Activated naive CD8-positive, alpha-beta T cell treated with anti-CD3 and anti-CD28 coated beads for 36 hours (primary cell): ENCODE results near the gene ZNF827. TPM values are rescaled to one million over a fixed set of nuclear protein-coding genes. Genes with fewer than 3 reads are reported as not detected.
"Not testable (repeated sequence)": the region's sequence is repeated elsewhere in the genome, so short reads cannot be mapped to it uniquely, and the experiment has no call there.

Experiments used
- DNase-seq: peaks from one replicate; pipeline ENCODE4 v3.0.0; 2021
- H3K27ac Mint-ChIP-seq: one replicate; pipeline ENCODE4 v1.8.0; 2022; ENCODE audit warnings: mild to moderate bottlenecking, moderate library complexity, mixed read lengths
- H3K27me3 Mint-ChIP-seq: one replicate; pipeline ENCODE4 v1.8.0; 2022; ENCODE audit warnings: mild to moderate bottlenecking, mixed read lengths
- H3K36me3 Mint-ChIP-seq: one replicate; pipeline ENCODE4 v1.8.0; 2021; ENCODE audit warnings: mild to moderate bottlenecking, mixed read lengths
- H3K4me1 Mint-ChIP-seq: one replicate; pipeline ENCODE4 v1.8.0; 2021; ENCODE audit warnings: mixed read lengths
- H3K4me3 Mint-ChIP-seq: one replicate; pipeline ENCODE4 v1.8.0; 2022; ENCODE audit warnings: mild to moderate bottlenecking, moderate library complexity, mixed read lengths
- H3K9me3 Mint-ChIP-seq: one replicate; pipeline ENCODE4 v1.8.0; 2022; ENCODE audit warnings: mixed read lengths
- total RNA-seq, 2 experiments: library from RNA; stranded (reverse); gene quantifications; one replicate each; pipeline ENCODE4 v1.2.3, GENCODE V29; 2021

The ZNF827 gene
- total RNA-seq, 2 experiments from 2014 or later = 22.8 to 23.0 TPM

DNA sequence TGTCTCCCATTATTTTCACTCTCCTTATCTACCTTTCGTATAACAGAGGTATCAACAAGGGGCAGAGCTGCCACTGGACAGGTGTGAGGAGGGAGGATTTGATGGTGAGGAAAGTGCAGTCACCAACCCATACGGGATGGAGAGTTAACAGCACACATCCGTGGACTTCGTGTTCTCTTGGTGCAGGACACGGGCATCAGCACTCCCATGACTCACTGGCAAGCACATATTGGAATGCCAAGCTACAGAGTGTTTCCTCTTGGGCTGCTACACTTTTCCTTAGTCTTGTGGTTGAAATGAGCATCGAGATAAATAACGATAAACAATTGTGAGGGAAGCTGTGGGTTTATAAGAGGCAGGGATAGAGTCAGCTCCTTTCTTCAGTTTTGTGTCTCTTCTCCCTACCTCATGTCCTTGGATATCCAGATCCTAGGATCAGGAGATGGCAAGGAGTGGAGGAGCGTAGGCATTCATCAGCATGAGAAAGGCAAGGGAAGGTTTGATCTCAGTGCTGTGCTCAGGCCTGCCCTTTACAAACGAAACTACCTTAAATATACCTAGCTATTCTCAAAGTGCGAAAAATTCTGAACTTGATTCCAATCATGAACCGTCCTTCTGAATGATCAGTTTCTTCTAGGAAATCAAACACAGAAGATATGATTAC, 96.3 kb downstream of the ZNF827 start:
- Mint-ChIP-seq H3K36me3 (peaks cover 55% of the 10 kb centered on the region), H3K27me3 (no peaks in the 10 kb centered on the region), H3K4me3 (no peak overlapping the region), H3K4me1 (peaks cover 29% of the 10 kb centered on the region), H3K9me3 (no peaks in the 10 kb centered on the region), H3K27ac (peak overlapping the region; percentile 16)
- DNase-seq = no peak

GRCh38 chr4:145840801-145841200, 97.8 kb downstream of the ZNF827 start:
- peaks cover 50% of the 10 kb centered on the region for H3K36me3 Mint-ChIP-seq
- DNase-seq = no peak
- peaks cover 29% of the 10 kb centered on the region for H3K4me1 Mint-ChIP-seq
- H3K27ac Mint-ChIP-seq = no peak overlapping the region
- no peaks in the 10 kb centered on the region for H3K27me3 Mint-ChIP-seq
- no peaks in the 10 kb centered on the region for H3K9me3 Mint-ChIP-seq
- no peak overlapping the region for H3K4me3 Mint-ChIP-seq

DNA sequence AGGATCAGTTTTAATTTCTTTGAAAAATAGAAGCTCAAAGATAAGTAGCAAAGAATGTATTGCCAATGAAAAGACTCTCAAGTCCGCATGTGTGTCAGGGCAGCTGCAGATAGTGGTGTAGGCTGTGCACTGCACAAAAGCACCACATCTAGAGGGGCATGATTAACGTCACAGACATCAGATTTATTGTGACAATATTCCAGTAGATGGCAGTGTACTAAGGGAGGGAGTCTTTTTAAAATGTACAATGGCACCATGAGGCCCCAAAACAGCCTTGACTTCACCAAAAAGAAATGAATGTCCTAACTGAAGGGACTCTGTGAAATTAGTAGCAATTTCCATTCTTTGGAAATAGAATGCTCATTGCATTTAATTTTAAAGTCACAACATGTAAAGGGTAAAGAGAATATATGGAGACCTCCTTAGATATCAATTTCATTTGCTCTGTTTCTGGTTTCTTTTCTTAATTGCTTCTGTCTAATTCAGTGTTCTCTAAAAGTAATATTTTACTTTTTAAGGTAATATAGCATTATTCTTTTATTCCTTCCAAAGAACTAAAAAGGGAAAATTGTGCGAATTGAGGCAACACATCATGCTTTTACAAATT, 98.4 kb downstream of the ZNF827 start:
- Mint-ChIP-seq H3K27ac (no peak overlapping the region), H3K4me3 (no peak overlapping the region), H3K4me1 (peaks cover 26% of the 10 kb centered on the region), H3K9me3 (no peaks in the 10 kb centered on the region), H3K27me3 (no peaks in the 10 kb centered on the region), H3K36me3 (peaks cover 47% of the 10 kb centered on the region)
- peak; percentile 4 for DNase-seq

GRCh38 chr4:145839151-145839550, 99.5 kb downstream of the ZNF827 start:
- Mint-ChIP-seq H3K4me3 (no peak overlapping the region), H3K36me3 (peaks cover 41% of the 10 kb centered on the region), H3K9me3 (no peaks in the 10 kb centered on the region), H3K27ac (no peak overlapping the region), H3K27me3 (no peaks in the 10 kb centered on the region), H3K4me1 (peaks cover 19% of the 10 kb centered on the region)
- DNase-seq = no peak

GRCh38 chr4:145832384-145832783, 106.2 kb downstream of the ZNF827 start:
- peaks cover 43% of the 10 kb centered on the region for H3K4me1 Mint-ChIP-seq
- not testable (repeated sequence) for DNase-seq, H3K4me3 Mint-ChIP-seq, H3K27me3 Mint-ChIP-seq, H3K9me3 Mint-ChIP-seq
- peak overlapping the region; percentile 54 for H3K27ac Mint-ChIP-seq
- peaks cover 46% of the 10 kb centered on the region for H3K36me3 Mint-ChIP-seq

DNA sequence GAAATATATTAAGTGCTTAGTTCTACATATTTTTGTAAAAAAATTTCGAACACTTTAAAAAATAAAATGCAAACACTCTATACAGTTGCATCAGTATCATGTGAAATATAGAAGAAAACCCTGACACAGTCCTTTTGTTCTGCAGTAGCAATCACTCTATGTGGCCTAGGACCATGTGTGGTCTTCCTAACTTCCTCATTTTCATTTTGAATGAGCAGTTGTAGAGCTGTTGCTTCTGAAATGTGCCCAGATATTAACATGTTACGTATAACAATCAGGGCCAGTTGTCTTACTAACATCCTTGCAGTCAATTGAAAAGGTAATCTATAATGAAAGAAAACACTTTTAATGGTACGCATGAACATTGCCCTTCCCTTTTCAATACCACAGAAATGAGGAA, 107.9 kb downstream of the ZNF827 start:
- no peaks in the 10 kb centered on the region for H3K27me3 Mint-ChIP-seq
- DNase-seq = no peak
- H3K9me3 Mint-ChIP-seq = peaks cover 1% of the 10 kb centered on the region
- peaks cover 43% of the 10 kb centered on the region for H3K4me1 Mint-ChIP-seq
- peaks cover 51% of the 10 kb centered on the region for H3K36me3 Mint-ChIP-seq
- no peak overlapping the region for H3K4me3 Mint-ChIP-seq
- peak overlapping the region; percentile 74 for H3K27ac Mint-ChIP-seq

DNA sequence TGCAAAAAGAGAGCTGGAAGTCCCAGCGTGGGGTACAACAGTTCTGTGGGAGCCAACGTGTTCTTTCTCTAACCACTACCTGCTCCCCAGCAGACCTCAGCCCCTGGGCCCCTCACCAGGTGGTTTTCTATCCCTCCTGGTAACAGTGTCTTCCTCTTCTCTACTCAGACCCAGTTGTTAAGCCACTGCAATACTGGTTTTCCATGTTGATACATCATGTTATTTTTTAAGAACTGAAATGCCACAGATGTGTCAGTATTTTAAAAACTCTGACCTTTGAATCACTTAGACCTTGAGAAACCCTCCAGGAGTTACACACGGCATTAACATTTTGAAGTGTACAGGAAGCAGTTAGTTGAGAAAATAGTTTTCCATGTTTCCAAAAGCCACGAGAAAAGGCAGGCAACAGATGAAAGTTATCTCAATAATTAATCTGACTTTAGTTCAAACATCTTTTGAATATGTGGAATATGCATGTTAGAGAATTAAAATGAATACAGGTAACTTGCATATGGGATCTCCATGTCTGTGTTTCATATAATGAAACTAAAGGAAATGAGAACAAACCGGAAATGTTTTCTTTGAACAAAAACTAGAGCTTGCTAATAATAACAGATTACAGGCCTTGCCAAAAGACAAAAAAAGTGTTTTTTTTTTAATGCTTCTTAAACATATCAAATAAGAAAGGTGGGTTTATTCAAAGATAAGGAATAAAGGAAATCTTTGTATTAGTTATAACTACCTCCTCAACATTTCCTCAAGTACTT, 108.8 kb downstream of the ZNF827 start:
- peaks cover 58% of the 10 kb centered on the region for H3K36me3 Mint-ChIP-seq
- peaks cover 43% of the 10 kb centered on the region for H3K4me1 Mint-ChIP-seq
- peak; percentile 53 for DNase-seq
- H3K27me3 Mint-ChIP-seq = no peaks in the 10 kb centered on the region
- H3K9me3 Mint-ChIP-seq = peaks cover 1% of the 10 kb centered on the region
- peak overlapping the region; percentile 32 for H3K4me3 Mint-ChIP-seq
- H3K27ac Mint-ChIP-seq = peak overlapping the region; percentile 87

GRCh38 chr4:145828802-145829485, 109.7 kb downstream of the ZNF827 start:
- Mint-ChIP-seq H3K4me1 (peaks cover 47% of the 10 kb centered on the region), H3K4me3 (peak overlapping the region; percentile 22), H3K27me3 (no peaks in the 10 kb centered on the region), H3K36me3 (peaks cover 58% of the 10 kb centered on the region), H3K9me3 (peaks cover 1% of the 10 kb centered on the region), H3K27ac (peak overlapping the region; percentile 87)
- DNase-seq = peak; percentile 15

DNA sequence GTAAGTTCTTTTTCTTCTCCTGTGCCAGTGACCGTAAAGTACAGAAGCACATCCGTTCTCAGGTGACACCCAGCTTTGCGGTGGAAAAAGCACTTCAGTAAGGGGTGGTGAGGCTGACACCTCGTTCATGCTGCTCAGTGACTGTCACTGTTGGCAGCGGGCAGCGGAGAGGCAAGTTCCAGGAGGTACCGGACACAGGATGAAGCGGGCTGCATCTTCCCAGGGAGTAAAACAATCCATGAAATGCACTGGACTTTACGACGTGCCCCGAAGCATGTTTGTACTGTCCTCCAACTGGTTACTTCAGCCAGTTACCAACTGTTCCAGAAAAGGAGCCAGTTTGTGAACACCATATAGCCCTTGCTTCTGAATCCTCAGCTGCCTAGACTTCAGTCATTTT, 110.7 kb downstream of the ZNF827 start:
- Mint-ChIP-seq H3K4me3 (no peak overlapping the region), H3K36me3 (peaks cover 52% of the 10 kb centered on the region), H3K9me3 (peaks cover 1% of the 10 kb centered on the region), H3K4me1 (peaks cover 51% of the 10 kb centered on the region), H3K27ac (peak overlapping the region; percentile 29), H3K27me3 (no peaks in the 10 kb centered on the region)
- no peak for DNase-seq

GRCh38 chr4:145825255-145825654, 113.4 kb downstream of the ZNF827 start:
- Mint-ChIP-seq H3K4me3 (no peak overlapping the region), H3K4me1 (peaks cover 36% of the 10 kb centered on the region), H3K27me3 (no peaks in the 10 kb centered on the region), H3K9me3 (no peaks in the 10 kb centered on the region), H3K27ac (no peak overlapping the region), H3K36me3 (peaks cover 46% of the 10 kb centered on the region)
- no peak for DNase-seq

GRCh38 chr4:145824463-145824862, 114.2 kb downstream of the ZNF827 start:
- Mint-ChIP-seq H3K27ac (no peak overlapping the region), H3K9me3 (no peaks in the 10 kb centered on the region)

DNA sequence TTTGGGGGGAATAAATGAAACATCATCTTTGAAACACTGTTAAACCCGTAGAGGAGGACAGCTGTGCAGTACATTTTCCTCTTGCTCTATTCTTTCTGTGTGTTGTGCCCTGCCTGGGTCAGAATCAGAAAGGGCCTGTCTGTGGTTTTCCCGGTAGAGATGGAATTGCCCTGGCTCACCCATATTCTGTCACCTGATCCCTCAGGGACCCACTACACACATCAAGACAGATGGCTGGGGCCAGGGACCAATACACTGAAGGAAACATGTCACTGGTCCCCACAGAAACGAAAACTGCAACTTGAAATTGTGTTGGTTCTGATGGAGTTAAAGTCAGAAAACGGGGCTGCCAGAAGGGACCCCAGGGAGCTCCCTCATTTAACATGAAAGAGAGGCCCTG, 114.9 kb downstream of the ZNF827 start:
- Mint-ChIP-seq H3K4me1 (peaks cover 20% of the 10 kb centered on the region), H3K9me3 (no peaks in the 10 kb centered on the region), H3K4me3 (no peak overlapping the region), H3K36me3 (peaks cover 48% of the 10 kb centered on the region), H3K27ac (peak overlapping the region; percentile 54), H3K27me3 (no peaks in the 10 kb centered on the region)
- no peak for DNase-seq

More at GRCh38 chr4:145824463-145824862, 114.2 kb downstream of the ZNF827 start:
- Mint-ChIP-seq H3K27me3 (no peaks in the 10 kb centered on the region), H3K4me1 (peaks cover 28% of the 10 kb centered on the region), H3K36me3 (peaks cover 48% of the 10 kb centered on the region), H3K4me3 (no peak overlapping the region)
- DNase-seq = no peak

GRCh38 chr4:145822581-145822980, 116.0 kb downstream of the ZNF827 start:
- H3K36me3 Mint-ChIP-seq = peaks cover 52% of the 10 kb centered on the region
- no peak for DNase-seq
- peaks cover 10% of the 10 kb centered on the region for H3K4me1 Mint-ChIP-seq
- no peaks in the 10 kb centered on the region for H3K9me3 Mint-ChIP-seq
- no peaks in the 10 kb centered on the region for H3K27me3 Mint-ChIP-seq
- H3K27ac Mint-ChIP-seq = no peak overlapping the region
- no peak overlapping the region for H3K4me3 Mint-ChIP-seq

- Mint-ChIP-seq H3K36me3 (peaks cover 53% of the 10 kb centered on the region), H3K27me3 (no peaks in the 10 kb centered on the region), H3K9me3 (no peaks in the 10 kb centered on the region), H3K27ac (no peak overlapping the region), H3K4me1 (peaks cover 10% of the 10 kb centered on the region), H3K4me3 (no peak overlapping the region)
- DNase-seq = no peak
Measured at GRCh38 chr4:145822181-145822580, 116.4 kb downstream of the ZNF827 start.

DNA sequence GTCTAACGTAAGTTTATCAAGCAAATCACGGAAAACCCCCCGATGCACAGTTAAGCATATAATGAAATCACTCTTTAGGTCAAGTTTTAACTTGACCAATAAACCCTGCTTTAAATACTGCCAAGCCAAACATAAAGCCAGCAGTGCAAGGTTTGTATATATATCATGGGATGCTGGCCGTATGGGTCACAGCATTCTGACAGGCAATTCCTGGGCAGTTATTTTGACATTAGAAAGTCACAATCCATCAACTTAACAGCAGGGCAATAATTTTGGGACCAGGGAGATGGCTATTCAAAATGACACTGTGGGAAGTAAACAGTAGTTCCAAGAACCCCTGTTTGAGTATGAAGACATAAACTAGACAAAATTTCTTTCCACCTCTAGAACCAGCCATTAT, 116.9 kb downstream of the ZNF827 start:
- peaks cover 10% of the 10 kb centered on the region for H3K4me1 Mint-ChIP-seq
- H3K9me3 Mint-ChIP-seq = no peaks in the 10 kb centered on the region
- peaks cover 53% of the 10 kb centered on the region for H3K36me3 Mint-ChIP-seq
- H3K27me3 Mint-ChIP-seq = no peaks in the 10 kb centered on the region
- no peak for DNase-seq
- H3K27ac Mint-ChIP-seq = no peak overlapping the region
- H3K4me3 Mint-ChIP-seq = no peak overlapping the region
